Eye (tissue), 1 donor: Measurements from ENCODE around the gene ALK.

Experiments
- DNase-seq: peaks from one replicate; pipeline ENCODE4 v3.0.0-alpha.2; 2015

ALK gene

GRCh38 chr2:29236074-29236473 lies 685.3 kb downstream of the ALK start:
- DNase-seq, result no peak

- DNase-seq, result no peak
These were observed 686.0 kb downstream of the ALK start for GRCh38 chr2:29235411-29235810.

- DNase-seq, result no peak
These were observed 688.0 kb downstream of the ALK start for GRCh38 chr2:29233428-29233827.

DNA sequence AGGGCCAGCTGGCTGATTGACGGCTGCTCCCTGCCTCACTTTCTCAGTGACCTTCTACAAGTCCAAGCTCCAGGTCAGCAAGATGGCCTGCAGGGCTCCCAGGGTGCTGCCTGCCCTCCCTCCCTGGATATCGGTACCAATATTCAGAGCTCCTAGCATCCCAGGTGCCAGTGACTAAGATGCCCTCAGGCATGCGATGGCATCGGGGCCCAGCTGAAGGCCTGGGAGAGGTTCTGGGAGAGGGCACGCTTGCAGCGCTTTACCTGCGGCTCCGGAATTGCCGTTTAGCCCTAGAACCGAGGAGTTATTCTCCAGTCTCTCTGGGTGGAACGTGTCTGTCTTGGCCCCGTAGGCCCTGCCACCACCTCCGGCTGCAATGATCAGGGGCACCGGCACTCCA lies 689.3 kb downstream of the ALK start:
- DNase-seq, result no peak

GRCh38 chr2:29229640-29230039 lies 691.7 kb downstream of the ALK start:
- no peak for DNase-seq

GRCh38 chr2:29228947-29229346 lies 692.4 kb downstream of the ALK start:
- no peak for DNase-seq

DNA sequence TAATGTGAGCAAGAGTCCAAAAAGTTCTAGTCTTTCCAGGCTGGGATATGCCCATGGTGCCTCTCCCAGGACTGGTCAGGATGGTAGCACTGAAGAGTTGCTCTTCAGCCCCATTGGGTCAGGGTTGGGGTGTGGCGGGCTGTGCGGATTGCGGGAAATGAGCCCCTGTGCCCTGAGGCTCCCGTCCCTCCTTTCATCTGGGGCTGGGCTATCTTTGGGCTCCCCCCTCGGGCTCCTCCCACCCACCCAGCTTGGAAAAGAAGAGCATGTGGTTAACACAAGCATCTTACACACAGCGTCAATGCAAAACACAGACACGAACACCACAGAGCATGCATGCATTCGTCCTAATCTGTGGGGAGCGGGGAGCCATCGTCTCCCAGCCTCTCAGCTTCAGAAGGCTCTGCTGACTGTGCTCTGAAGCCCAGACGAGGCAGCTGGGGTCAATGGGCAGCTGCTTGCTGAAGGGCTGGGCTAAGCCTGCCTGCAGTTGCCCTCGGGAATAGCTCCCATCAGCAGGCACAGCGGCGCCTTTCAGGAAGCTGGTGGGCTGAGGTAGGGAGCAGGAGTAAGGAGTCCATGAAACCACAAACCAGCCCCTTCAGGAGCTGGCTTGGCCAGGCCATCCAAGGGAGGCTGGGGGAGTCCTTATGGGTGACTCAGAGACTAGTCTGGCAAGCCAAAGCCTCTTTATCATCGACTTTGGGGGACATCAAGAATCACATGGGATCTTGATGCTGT lies 693.3 kb downstream of the ALK start:
- peak; percentile 38 for DNase-seq

GRCh38 chr2:29226808-29227207 lies 694.6 kb downstream of the ALK start:
- DNase-seq, result no peak

DNA sequence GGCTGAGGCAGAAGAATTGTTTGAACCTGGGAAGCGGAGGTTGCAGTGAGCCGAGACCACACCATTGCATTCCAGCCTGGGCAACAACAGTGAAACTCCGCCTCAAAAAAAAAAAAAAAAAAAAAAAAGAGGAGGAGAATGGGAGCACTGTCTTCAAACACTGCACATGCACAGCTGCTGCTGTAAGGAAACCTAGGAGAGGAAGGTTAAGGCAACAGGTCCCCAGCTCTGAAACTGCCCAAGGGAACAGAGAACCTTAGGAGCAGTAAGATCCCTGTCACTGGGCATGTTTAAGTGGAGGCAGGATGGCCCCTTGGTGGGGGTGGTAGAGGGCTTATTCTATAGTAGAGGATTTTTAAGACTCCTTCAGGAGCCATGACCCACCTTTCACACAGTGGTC lies 695.0 kb downstream of the ALK start:
- DNase-seq, result no peak

GRCh38 chr2:29225814-29226213 lies 695.6 kb downstream of the ALK start:
- DNase-seq, result no peak

DNA sequence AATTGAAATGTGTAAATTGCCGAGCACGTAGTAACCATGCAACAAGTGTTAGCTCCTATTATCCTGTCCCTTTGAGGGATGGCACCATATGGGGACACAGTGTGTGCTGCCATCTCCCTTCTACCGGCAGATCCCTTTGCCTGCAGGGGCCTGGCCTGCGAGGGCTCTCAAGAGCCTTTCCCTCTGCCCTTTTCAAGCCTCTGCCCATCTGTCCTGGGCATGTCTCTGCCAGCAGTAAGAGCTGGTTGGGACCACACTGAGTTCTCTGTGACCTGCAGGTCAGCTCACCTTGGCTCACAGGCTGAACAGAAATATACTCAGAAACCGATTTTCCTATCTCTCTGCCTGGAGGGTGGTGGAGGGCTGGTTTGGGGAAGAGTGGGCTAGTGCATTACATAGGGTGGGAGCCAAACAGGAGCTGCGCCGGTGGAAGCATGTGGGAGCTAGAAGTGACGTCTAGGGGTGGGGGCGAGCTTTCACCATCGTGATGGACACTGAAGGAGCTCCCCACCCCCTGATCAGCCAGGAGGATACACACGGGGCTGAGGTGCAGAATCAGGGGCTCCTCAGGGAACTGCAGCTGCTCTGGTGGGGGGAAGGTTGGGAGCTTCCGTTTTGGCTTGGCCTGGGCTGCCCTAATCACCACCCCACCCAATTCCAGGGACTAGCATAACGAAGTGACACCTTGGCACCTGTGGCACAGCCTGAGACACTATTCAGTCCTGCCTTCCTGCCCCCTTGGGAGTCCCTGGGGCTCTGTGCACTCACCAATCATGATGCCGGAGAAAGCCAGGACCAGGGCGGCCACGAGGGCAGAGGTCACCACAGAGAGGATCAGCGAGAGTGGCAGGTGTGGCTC lies 696.5 kb downstream of the ALK start:
- no peak for DNase-seq

DNA sequence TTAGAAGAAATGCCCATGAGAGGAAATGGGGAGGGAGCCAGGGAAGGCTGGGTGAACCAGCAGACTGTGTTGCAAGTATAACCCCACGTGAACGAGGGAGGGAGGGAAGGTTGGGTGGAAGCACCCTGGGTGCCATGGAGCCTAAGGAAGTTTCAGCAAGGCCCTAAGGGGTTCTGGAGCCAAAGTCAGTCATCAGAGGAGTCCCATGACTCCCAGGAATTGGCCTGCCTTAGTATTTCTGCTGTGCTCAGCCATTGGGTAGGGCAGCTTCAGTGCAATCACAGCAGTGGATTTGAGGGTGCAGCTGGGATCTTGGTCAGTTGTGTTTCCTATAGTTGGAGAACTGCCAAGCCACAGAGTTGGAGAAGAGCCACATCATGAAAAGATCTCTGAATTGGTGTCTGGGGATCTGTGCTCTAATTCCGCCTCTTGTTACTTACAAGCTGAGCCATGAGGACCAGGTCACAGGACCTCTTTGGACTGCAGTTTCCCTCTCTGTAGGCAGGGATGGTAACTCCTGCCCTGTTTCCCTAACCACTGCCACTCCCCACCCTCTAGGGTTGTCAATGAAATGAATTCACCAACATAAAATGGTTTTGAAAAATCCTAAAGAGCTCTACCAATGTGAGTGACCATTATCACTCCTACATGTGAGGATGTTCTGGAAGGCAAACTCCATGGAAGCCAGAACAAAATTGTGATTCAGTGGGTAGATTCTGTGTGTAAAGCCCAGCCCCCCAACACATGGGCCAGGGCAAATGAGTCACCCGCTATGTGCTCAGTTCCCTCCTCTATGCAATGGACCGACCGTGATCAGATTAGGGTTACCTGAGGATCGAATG lies 697.3 kb downstream of the ALK start:
- no peak for DNase-seq

DNA sequence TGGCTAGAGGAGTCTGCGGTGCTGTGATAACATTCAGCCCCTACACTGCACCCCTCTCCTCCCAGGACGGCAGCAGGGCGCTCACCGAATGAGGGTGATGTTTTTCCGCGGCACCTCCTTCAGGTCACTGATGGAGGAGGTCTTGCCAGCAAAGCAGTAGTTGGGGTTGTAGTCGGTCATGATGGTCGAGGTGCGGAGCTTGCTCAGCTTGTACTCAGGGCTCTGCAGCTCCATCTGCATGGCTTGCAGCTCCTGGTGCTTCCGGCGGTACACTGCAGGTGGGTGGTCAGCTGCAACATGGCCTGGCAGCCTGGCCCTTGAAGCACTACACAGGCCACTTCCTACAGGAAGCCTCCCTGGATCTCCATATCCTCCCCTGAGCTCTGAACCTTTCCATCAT lies 698.1 kb downstream of the ALK start:
- DNase-seq, result no peak

DNA sequence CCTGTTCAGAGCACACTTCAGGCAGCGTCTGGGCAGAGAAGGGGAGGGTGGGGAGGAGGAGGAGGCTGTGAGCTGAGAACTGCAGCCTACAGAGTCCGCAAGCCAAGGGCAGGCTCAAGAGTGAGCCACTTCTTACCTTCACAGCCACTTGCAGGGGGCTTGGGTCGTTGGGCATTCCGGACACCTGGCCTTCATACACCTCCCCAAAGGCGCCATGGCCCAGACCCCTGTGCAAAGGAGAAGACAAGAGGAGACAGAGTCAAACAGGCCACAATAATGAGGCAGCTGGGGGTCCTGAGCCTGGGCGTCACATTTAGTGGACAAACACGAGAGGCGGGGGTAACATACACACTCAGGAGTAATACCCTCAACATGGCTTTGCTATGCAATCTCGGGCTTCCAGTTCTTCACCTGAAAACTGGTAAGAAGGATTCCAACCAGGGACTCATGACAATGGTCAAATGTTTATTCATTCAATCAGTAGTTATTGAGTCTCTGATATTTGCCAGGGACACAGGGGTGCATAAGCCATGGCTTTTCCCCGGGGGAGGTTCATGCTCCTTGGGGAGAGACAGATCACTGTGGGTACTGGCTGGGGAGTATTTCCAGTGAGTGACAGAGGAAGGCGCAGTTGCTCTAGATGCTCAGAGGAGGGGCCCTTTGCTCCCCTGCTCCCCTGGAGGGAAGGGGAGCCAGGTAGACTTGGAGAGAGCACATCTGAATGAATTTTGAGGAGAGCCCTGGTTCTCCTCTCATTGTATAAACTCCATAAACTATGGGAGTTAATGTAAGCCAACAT lies 698.8 kb downstream of the ALK start:
- no peak for DNase-seq

DNA sequence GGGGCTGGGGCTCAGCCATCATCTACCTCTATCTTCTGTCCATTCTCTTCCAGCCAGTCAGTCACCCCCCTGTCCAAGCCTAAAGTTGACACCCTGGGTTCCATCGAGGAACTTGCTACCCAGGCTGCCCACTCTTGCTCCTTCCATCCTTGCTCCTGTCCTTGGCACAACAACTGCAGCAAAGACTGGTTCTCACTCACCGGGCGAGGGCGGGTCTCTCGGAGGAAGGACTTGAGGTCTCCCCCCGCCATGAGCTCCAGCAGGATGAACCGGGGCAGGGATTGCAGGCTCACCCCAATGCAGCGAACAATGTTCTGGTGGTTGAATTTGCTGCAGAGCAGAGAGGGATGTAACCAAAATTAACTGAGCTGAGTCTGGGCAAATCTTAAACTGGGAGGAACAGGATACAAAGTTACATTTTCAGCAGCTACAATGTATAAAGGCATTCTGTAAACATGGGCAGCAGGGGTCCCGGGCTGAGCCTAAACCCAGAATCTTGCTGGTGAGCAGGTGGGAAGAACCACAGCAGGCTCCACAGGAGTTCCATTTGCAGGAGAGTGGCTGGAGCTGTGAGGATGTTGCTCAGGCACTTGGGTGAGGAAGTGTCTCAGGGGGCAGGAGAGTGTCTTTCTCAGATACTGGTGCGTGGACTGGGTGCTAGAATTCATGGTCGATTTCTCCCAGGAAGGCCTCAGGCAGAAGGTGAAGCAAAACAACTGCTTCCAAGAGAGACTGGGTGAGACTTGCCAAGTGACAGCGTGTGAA lies 700.7 kb downstream of the ALK start:
- no peak for DNase-seq

DNA sequence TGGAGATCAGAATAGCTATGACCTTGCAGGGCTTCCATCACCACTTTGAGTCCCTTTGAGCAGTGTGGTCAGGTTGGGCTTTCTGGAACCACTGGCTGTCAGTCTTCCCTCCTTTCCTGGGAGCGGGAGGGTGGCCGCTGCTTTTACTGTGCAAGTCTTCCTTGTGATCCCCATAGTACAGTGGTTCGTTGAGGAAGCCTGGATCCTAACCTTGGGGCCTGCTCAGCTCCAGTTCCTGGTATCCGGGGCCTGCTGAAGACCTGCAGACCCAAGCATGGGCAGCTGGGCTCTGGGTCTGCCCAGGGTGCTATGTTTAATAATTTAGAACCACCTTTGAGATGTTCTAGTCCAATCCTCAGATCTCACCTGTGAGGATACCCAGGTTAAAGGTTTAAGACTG lies 702.0 kb downstream of the ALK start:
- no peak for DNase-seq

- DNase-seq, result no peak
These were observed 702.7 kb downstream of the ALK start for GRCh38 chr2:29218550-29219125.

DNA sequence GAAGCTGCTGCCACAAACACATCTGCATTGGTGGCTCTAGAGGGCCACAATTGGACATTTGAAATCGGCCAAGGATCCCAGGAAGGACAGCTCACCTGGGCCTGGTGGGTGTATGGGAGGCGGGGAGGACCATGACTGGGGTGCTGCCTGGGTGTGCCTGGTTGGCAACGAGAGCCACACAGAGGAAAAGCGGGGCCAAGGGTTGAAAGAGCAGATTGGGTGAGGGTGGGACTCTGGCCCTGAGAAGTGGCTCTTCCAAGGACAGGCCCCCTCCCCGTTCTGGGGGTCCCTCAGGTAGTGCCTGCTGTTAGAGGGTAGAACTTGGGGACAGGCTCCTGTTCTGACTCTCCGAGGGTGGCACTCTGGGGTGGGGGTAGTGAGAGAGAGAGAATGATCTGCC lies 703.3 kb downstream of the ALK start:
- no peak for DNase-seq

- DNase-seq, result no peak
These were observed 704.8 kb downstream of the ALK start for GRCh38 chr2:29216609-29216909.

DNA sequence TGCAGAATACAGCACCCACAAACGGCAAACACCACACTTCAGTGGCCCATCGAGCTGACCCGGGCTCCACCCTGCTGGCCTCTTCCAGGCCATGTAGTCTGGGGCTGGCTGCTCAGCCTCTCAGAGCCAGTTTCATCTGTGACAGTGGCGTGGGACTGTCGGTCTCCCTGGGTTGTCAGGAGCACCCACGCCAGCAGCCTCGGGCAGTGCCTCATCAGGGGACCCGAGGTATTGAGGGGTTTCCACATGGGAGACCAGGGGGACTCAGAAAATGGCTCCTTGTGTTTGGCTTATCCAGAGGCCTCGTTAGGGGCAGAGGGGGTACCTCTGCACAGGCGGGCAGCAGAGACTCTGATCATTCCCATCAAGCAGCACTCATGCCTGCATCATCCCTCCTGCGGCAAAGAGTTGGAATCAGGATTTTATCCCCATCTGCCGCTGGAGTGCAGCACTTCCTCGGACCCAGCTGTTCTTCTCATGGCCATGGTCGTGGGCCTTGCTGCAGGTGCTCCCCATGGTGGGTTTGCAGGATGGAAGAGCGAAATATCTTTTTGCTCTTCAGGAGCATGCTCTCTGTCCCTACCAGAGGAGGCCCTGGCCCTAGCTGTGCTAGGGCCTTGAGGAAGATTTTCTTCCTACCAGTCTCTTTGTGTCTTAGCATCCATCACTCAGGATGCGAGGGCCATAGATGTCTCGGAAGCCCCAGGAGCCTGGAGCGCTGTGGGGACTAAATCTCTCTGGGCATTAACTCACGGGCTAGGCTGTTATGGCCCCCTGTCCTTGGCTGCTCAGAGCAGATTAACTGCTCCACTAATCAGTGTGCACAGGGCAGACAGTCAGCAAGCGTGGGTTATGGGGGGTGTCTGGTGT lies 705.4 kb downstream of the ALK start:
- no peak for DNase-seq

DNA sequence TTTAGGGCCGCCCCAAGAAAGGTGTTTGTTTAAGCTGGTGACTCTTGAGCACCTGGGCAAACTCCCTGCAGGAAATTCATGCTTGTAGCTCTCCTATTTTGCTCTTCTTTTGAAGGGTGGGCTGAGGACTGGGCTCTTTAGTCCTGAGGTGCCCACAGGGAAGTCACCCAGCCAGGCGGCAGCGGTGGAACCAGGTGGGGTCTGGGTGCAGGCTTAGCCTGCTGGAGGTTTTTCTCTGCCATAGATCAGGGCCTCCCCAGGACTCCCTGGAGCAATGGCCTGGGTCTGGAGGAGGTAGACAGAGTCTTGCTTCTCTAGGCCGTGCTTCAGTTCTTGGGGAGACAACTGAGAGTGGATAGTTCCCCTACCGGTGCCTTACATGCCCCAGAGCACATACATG lies 706.3 kb downstream of the ALK start:
- no peak for DNase-seq
